ENCODE data around the gene TCF12. TPM values are rescaled to one million over a fixed set of nuclear protein-coding genes. Genes with fewer than 3 reads are reported as not detected.

TCF12 gene
- total and polyA plus RNA-seq, 2 donors (not counting 3 experiments of a cell fraction or from before 2014, with no cell fraction given): 72.1 to 133 TPM

GRCh38 chr15:57183614-57184344 is 265.3 kb downstream of the TCF12 start:
- Histone ChIP-seq H3K27ac (ENCODE audit: insufficient read depth, low read depth, low read length) (no peak overlapping the region), H3K36me3 (ENCODE audit: control insufficient read depth in 2 of 2, extremely low read depth in 1 of 2, insufficient read depth in 2 of 2, low read length in 2 of 2) (no peaks in the 10 kb centered on the region), H3K4me2 (ENCODE audit: insufficient read depth, low read length) (no peak overlapping the region), H3K9ac (replicated peaks; ENCODE audit: extremely low read depth, insufficient read depth, low read length) (no peak overlapping the region), H3K4me3 (replicated peaks in 1 of 3; ENCODE audit: insufficient read depth in 1 of 3, low read depth in 1 of 3, low read length in 3 of 3) (no peak overlapping the region), H2AFZ (ENCODE audit: low read depth, low read length) (no peak overlapping the region), H4K20me1 (replicated peaks; ENCODE audit: control insufficient read depth, extremely low read depth, insufficient read depth, low read length) (peaks cover 5% of the 10 kb centered on the region), H3K27me3 (ENCODE audit: control insufficient read depth in 2 of 2, insufficient read depth in 2 of 2, low read length in 2 of 2) (no peaks in the 10 kb centered on the region), H3K9me3 (replicated peaks; ENCODE audit: control insufficient read depth, insufficient read depth, low read length) (no peaks in the 10 kb centered on the region), H3K9me1 (replicated peaks; ENCODE audit: control insufficient read depth, extremely low read depth, insufficient read depth, low read length) (no peaks in the 10 kb centered on the region), H3K4me1 (ENCODE audit: control insufficient read depth, extremely low read depth, insufficient read depth, low read length) (peaks cover 3% of the 10 kb centered on the region), H3K79me2 (ENCODE audit: control insufficient read depth, insufficient read depth, low read length) (no peaks in the 10 kb centered on the region)
- no peak for DNase-seq (ENCODE audit: low read depth, low spot score)
- CTCF ChIA-PET: interaction anchor here (0.7 to 1.2 kb wide), 2 partner anchors 35 to 46 kb away, joined by 3 to 4 read pairs; no protein-coding TSS in a partner anchor
- intact Hi-C loops (cut with micrococcal nuclease): no loop called here
- BruUV-seq (replicated peaks): no TSS peak
- peak; percentile 18 for FAIRE-seq
- dilution Hi-C loops (cut with MboI; ENCODE audit: extremely low pct_ligation_motif_present, low sequenced_read_pairs): no loop called here
- TF ChIP-seq EZH2 (IDR thresholded peaks at IDR 0.05; ENCODE audit: borderline replicate concordance, low read depth, low read length, severe bottlenecking): no peak
- TF ChIP-seq MYC (IDR thresholded peaks at IDR 0.05; ENCODE audit: low read depth, low read length): no peak
- TF ChIP-seq JUN (IDR thresholded peaks at IDR 0.05; ENCODE audit: borderline replicate concordance, insufficient read depth, insufficient read length, low read depth): no peak
- no peak for TF ChIP-seq POLR2AphosphoS5 (IDR thresholded peaks at IDR 0.05; ENCODE audit: insufficient read depth, low read depth, low read length)
- TF ChIP-seq POLR2A (IDR thresholded peaks at IDR 0.05; ENCODE audit: low read depth, low read length): no peak
- TF ChIP-seq MAX (IDR thresholded peaks at IDR 0.05; ENCODE audit: insufficient read depth, insufficient read length): no peak
- POLR2A ChIA-PET: no interaction called here

- no peak overlapping the region for H2AFZ ChIP-seq (ENCODE audit: low read depth, low read length)
- H3K4me1 ChIP-seq (ENCODE audit: control insufficient read depth, extremely low read depth, insufficient read depth, low read length): peaks cover 3% of the 10 kb centered on the region
- no peaks in the 10 kb centered on the region for H3K36me3 ChIP-seq (ENCODE audit: control insufficient read depth in 2 of 2, extremely low read depth in 1 of 2, insufficient read depth in 2 of 2, low read length in 2 of 2)
- H3K27ac ChIP-seq (ENCODE audit: insufficient read depth, low read depth, low read length): no peak overlapping the region
- H3K79me2 ChIP-seq (ENCODE audit: control insufficient read depth, insufficient read depth, low read length): no peaks in the 10 kb centered on the region
- DNase-seq (ENCODE audit: low read depth, low spot score) (no peak), FAIRE-seq (no peak)
- intact Hi-C loops (cut with micrococcal nuclease): no loop called here
- no peaks in the 10 kb centered on the region for H3K9me3 ChIP-seq (replicated peaks; ENCODE audit: control insufficient read depth, insufficient read depth, low read length)
- H4K20me1 ChIP-seq (replicated peaks; ENCODE audit: control insufficient read depth, extremely low read depth, insufficient read depth, low read length): peaks cover 5% of the 10 kb centered on the region
- no peak overlapping the region for H3K4me2 ChIP-seq (ENCODE audit: insufficient read depth, low read length)
- no peaks in the 10 kb centered on the region for H3K27me3 ChIP-seq (ENCODE audit: control insufficient read depth in 2 of 2, insufficient read depth in 2 of 2, low read length in 2 of 2)
- H3K9ac ChIP-seq (replicated peaks; ENCODE audit: extremely low read depth, insufficient read depth, low read length): no peak overlapping the region
- POLR2A ChIA-PET: no interaction called here
- no peak overlapping the region for H3K4me3 ChIP-seq (replicated peaks in 1 of 3; ENCODE audit: insufficient read depth in 1 of 3, low read depth in 1 of 3, low read length in 3 of 3)
- CTCF ChIA-PET: interaction anchor here (1.0 to 1.6 kb wide), 4 partner anchors 10 to 36 kb away, joined by 3 to 5 read pairs (median 4); no protein-coding TSS in a partner anchor
- dilution Hi-C loops (cut with MboI; ENCODE audit: extremely low pct_ligation_motif_present, low sequenced_read_pairs): no loop called here
- BruUV-seq (replicated peaks): no TSS peak
- no peak for TF ChIP-seq MAX (IDR thresholded peaks at IDR 0.05; ENCODE audit: insufficient read depth, insufficient read length)
- TF ChIP-seq FOS (IDR thresholded peaks at IDR 0.05; ENCODE audit: borderline replicate concordance, insufficient read depth, low read length): no peak
- no peak for TF ChIP-seq JUN (IDR thresholded peaks at IDR 0.05; ENCODE audit: borderline replicate concordance, insufficient read depth, insufficient read length, low read depth)
- TF ChIP-seq GATA2 (IDR thresholded peaks at IDR 0.05; ENCODE audit: insufficient read depth, insufficient read length, low read depth, low read length): no peak
- TF ChIP-seq POLR2A (IDR thresholded peaks at IDR 0.05; ENCODE audit: low read depth, low read length): no peak
- TF ChIP-seq CTCF (IDR thresholded peaks at IDR 0.05; ENCODE audit: extremely low read depth in 1 of 2, insufficient read depth in 1 of 2, low read depth in 1 of 2, low read length in 2 of 2): no peak
- no peak for TF ChIP-seq MYC (IDR thresholded peaks at IDR 0.05; ENCODE audit: low read depth, low read length)
- H3K9me1 ChIP-seq (replicated peaks; ENCODE audit: control insufficient read depth, extremely low read depth, insufficient read depth, low read length): no peaks in the 10 kb centered on the region
Observed at GRCh38 chr15:57184502-57184901, 266.1 kb downstream of the TCF12 start.
